HG02943 (cell line): ENCODE results near the gene SLC22A4.

ENCODE experiments used
- ATAC-seq: cut with Tn5 transposase; IDR thresholded peaks from one replicate; pipeline ENCODE4 v1.9.1; 2021; ENCODE audit warnings: mild to moderate bottlenecking, low read depth, moderate library complexity; ENCODE audit not compliant: unreplicated experiment

Gene SLC22A4

GRCh38 chr5:132370971-132371602 lies 76.9 kb downstream of the SLC22A4 start:
- ATAC-seq = no peak

GRCh38 chr5:132371603-132371994 lies 77.4 kb downstream of the SLC22A4 start:
- ATAC-seq = no peak

GRCh38 chr5:132372127-132372526 lies 77.9 kb downstream of the SLC22A4 start:
- ATAC-seq = no peak

- ATAC-seq = no peak
Observed at GRCh38 chr5:132372542-132372941, 78.3 kb downstream of the SLC22A4 start.

- ATAC-seq = no peak
Observed at GRCh38 chr5:132375957-132376356, 81.8 kb downstream of the SLC22A4 start.

GRCh38 chr5:132376694-132377641 lies 82.8 kb downstream of the SLC22A4 start:
- ATAC-seq = no peak

- ATAC-seq = no peak
Observed at GRCh38 chr5:132377738-132378137, 83.5 kb downstream of the SLC22A4 start.

GRCh38 chr5:132378580-132378979 lies 84.4 kb downstream of the SLC22A4 start:
- ATAC-seq = no peak

GRCh38 chr5:132380047-132380446 lies 85.9 kb downstream of the SLC22A4 start:
- ATAC-seq = no peak

GRCh38 chr5:132380741-132381140 lies 86.5 kb downstream of the SLC22A4 start:
- ATAC-seq = no peak

GRCh38 chr5:132381614-132382013 lies 87.4 kb downstream of the SLC22A4 start:
- no peak for ATAC-seq

- ATAC-seq = no peak
Observed at GRCh38 chr5:132383261-132383660, 89.1 kb downstream of the SLC22A4 start.

GRCh38 chr5:132383984-132384383 lies 89.8 kb downstream of the SLC22A4 start:
- ATAC-seq = no peak

GRCh38 chr5:132384506-132385050 lies 90.4 kb downstream of the SLC22A4 start:
- ATAC-seq = no peak

GRCh38 chr5:132385326-132386105 lies 91.3 kb downstream of the SLC22A4 start:
- ATAC-seq = no peak

GRCh38 chr5:132386644-132387286 lies 92.6 kb downstream of the SLC22A4 start:
- ATAC-seq = no peak

- ATAC-seq = no peak
Observed at GRCh38 chr5:132387640-132388117, 93.5 kb downstream of the SLC22A4 start.

GRCh38 chr5:132388244-132389050 lies 94.3 kb downstream of the SLC22A4 start:
- ATAC-seq = no peak

GRCh38 chr5:132389051-132389331 lies 94.8 kb downstream of the SLC22A4 start:
- no peak for ATAC-seq
